ENCODE data around the gene CREB5.

Gene CREB5

DNA sequence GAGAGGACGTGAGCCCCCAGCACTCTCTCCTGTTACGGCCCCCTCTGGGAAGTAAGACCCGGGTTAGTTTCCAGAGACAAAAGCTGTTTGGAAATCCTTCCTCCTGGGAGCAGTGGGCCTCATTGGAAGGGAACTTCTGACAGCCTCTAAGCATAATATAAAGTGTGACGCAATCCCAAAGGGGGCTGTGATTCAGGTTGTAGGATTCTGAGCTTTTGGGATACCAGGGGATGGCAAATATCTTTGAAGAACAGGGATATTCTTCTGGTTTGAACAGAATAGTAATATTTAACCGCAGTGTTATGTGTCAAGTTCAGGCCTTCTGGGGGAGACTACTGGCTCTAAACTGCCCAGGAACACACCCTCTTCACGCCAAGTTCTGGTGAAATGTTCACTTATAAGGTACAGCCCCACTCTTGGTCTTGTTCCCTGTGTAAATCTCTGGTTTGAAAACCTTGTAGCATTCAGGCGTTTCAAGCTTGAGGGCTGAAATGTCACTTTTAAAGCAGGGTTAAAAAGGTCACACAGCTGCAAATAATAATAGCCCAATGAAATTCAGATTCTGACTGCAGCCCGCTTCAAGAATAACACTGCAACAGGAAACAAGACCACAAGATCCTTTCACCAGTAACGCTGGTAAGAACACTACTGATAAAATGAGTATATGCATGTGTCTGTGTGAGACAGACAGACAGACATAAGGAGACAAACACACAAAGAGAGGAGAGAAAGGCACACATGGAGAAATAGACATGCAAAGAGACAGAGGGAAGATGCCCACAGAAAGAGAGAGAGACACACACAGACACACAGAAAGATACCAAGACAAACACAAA, 69.0 kb downstream of the CREB5 start:
- DNase-seq, result no peak

DNA sequence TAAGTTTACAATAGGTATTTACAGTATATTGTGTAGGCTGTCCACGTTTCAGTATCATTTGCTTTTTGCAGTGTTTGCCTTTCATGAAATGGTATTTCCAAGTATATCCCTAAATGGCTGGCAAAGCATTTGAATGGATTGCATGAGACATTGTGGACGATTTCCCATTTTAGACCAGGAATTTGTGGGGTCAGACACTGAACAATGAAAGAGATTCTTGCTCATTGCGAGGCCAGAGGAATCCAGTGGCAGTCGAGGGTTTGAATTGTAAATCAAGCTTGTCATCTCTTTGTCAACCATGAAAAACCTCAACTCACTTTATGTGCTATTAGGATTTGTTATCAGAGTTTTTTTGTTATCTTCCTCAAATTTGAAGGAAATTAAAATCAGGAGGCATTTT, 70.8 kb downstream of the CREB5 start:
- no peak for DNase-seq

DNA sequence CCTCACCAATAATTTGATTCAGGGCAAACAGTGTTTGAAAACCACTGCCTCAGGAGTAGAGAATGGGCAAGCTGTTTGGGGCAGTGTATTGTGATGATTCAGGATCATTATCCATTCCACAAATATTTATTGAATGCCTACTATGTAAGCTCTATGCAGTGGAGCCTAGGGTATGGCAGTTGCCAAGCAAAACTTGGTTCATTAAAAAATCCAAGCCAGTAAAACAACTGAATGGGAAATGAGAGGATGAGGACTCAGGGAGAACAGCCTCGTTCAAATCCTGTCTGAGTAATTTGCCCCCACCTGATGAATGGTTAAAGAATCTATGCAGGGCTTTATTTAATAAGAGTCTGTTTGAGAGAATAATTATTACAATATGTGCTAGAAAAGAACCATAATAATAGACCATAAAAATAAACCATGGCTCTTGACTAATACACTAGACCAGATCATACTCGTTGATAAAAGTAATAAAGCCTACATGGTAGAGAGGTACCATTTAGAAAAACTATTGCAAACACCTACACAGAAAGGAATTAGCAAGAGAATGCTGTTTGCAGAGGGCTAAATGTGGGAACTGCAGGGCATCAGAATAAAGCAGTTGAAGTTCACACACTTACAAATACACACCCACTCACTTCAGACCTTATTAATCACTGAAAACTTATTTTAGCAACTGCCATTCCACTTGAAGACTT, 71.7 kb downstream of the CREB5 start:
- DNase-seq, result no peak

DNA sequence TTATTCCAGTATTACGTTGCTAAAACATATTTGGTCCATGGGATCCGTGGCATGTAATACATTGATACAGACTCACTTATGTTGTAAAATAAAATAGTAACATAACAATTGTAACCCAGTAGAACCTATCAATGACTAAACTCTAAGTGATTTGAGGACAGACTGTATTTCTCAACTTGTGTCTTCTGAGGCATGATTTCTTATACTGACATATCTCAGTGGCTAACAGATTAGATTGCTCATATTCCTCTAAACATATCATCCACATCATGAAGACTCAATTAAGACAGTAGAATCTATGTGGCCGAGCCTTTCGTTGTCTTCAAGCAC, 72.3 kb downstream of the CREB5 start:
- DNase-seq, result no peak

DNA sequence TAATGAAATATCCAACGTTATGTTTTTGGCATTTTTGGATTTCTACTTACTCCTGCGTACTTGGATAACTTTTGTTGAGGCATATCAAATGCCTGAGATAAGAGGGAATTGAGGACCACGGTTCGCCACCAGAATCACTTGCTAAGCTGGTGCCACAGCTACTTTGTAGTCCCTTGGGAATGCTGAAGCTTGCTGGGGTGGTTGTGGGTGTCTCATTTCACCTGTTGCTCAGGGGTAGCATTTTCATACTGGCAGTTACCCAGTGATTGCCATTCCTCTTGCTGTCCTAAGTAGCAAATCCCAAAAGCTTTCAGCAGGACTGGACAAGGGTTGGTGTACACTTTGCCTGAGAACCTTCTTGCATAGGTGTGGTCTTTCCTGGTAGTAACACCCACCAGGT, 75.2 kb downstream of the CREB5 start:
- DNase-seq, result no peak

DNA sequence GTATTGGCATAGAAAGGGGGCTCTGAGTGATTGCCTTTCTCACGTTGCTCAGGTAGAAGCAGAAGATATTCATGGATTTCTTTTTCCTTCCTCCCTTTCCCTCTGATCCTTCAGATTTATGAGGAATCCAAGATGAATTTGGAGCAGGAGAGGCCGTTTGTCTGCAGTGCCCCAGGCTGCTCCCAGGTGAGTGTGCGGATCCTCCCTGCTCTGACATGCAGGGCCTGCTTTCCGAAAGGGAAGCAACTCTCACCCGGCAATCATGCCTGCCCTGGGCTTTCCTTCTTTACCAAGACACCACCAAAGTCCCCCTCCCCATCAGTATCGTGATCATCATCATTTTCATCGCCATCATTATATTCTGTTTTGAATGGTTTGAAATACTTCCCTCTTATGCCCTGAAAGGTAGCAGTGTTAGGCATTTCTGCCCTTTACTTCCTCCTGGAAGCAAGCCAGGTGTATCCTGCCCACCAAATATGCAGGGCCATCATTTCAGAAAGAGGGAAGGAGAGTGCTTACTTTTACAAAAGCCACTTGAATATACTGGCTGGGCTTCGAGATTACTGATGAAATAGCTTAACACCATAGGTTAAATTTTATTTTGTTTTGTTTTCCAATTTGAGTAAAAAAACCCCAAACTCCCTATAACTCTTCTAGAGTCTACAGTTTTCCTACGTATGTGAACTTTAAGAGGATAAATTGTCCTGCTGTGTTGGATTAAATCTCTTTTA, 75.9 kb downstream of the CREB5 start:
- DNase-seq, result no peak

DNA sequence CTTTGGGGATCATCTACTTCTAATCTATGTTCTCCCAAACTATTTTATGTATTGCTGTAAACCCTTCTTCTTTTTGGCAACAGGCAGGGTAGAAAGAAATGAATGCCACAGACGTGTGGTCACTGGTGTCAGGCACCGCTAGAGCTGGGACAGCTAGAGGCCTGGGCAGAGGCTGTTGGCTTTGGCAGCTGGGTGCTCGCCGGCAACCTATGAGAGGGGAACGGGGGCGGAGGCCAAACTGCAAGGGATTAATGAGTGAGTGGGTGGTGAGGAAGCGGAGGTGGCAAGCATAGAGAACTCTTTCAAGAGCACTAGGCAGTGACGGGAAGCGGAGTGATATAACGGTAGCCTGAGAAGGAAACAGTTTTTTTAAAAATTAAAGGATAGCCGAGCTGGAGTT, 78.5 kb downstream of the CREB5 start:
- no peak for DNase-seq

DNA sequence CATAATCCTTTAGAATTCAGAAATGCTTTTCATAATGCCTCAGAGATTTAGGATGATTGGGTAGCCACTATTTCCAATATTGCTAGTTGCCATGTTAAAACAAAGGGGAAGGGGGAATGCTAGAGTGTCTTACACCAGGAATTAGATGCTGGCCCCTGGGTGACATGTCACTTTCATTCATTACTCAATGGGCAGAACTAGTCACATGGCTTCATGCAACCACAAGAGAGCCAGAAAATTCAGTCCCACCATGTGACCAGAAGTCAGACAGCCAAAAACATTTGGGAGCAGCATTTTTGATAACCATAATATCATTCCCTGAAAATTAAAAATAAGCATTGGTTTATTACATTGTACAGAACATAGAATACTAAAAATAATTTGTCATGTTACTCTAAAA, 81.2 kb downstream of the CREB5 start:
- DNase-seq, result no peak

DNA sequence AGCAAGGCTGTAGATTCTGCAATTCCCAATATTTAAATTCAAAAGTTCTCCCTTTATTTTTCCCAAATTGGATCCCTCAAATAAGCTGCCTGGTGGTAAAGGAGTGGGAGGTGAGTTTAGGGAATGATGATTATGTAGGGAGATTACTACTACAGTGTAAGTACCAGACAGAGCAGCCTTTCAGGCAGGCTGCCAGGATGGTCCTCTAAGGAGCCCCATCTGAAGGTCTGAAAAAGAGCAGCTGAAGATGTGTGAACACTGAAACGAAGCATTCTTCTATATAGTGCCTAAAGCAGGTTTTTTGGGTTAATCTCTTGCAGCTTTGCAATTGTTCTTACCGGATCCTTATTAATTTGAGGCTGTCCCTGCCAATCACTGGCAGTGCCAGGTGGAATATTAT, 84.7 kb downstream of the CREB5 start:
- no peak for DNase-seq

DNA sequence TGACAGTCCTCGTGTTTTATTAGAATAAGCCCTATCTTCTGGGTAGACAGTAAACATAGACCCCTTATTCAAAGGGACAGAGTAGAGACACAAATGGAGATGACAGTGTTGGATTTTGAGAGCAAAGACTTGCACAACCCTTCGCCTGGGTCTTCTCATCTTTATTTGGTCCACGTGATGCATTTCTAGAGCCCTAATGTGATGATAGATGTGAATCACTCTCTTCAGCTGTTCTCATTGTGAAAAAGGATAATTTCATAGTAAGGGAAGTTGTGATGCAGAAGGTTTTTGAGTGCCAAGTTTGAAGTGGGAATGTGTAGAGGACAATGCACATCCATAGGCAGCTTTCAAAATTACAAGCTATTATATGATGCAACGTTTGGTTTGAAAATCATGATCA, 86.3 kb downstream of the CREB5 start:
- no peak for DNase-seq

DNA sequence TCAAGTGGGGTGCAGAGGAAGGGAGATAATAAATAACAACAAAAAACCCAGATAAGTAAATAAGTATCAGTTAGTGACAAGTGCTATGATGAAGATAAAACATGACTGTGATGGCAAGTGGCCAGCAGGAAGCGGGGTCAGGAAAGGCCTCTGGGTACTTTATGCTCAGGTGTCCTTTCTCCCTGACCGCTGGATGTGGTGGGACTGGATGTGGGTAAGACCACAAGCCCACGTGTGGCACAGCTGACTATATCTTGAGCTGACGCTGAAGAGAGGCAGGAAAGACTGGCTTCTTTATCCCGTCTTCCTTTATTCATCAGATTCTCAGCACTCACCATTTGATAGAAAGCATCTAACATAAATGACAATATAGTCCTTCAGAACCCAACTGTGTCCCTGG, 87.8 kb downstream of the CREB5 start:
- DNase-seq, result no peak

DNA sequence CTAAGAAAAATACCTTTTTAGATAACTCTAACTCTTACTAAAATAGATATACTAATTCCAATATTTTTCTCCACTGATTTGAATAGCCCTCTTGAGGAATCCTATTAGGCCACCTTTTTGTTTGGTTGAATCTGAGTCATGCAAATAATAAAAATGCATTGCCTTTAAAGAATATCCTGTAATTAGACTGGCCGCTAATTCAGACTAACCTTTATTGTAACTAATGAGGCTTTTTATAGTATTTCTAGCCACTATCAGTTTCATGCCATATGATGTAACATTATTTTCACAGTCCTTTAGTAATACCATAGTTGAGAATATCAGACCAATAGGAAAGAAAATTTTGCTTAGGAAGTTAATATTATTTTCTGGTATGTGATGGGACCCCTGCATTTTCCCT, 90.1 kb downstream of the CREB5 start:
- DNase-seq, result no peak

DNA sequence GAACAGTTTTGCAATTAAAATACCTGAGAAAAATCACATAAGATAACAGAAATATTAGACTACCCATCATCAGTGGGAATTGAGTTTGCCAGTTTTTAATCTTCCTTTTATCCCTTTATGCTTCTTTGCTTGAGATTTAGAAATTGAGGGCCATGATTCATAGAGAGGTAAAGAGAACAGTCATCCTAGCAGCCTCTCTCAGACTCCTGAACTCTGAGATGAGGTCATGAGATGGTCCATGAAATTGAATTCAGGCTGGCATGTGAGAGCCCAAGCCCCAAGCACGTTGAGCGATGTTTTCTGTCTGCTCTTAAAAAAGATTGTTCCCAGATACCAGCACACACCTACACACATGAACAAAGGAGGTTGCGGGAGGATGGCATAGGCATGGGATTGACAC, 91.1 kb downstream of the CREB5 start:
- no peak for DNase-seq

DNA sequence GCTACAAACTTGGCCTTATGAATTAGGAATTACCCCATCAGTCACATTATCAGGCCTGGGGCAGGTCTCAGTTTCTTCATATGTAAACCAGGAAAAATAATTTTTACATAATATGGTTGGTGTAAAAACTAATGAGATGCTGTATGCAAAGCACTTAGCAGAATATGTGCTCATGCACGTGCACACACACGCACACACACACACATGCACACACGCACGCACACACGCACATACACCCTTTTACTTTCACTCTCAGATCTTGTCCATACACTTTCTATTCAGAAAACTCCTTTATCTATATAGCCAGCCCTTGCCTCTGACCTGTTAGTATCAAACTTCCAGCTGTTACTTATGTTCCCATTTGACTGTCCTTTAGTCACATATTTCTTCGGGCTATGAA, 92.7 kb downstream of the CREB5 start:
- DNase-seq, result no peak

DNA sequence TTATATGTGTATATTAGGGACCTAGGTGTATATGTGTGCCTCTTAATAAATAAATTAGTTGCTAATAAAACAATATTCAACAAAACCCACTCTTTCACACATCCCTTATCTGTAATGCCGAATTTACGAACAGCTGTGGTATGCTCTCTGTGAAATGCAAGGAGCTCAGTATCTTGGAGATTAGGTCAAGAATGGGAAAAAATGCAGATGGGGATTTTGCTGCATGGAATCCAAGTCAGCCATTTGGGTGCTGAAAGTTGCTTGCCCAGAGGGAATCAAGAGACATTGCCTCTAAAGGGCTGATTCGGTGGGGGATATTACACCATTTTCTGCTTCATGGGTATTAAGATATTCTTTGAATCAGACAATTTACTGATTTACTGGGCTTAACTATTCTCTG, 93.5 kb downstream of the CREB5 start:
- no peak for DNase-seq

DNA sequence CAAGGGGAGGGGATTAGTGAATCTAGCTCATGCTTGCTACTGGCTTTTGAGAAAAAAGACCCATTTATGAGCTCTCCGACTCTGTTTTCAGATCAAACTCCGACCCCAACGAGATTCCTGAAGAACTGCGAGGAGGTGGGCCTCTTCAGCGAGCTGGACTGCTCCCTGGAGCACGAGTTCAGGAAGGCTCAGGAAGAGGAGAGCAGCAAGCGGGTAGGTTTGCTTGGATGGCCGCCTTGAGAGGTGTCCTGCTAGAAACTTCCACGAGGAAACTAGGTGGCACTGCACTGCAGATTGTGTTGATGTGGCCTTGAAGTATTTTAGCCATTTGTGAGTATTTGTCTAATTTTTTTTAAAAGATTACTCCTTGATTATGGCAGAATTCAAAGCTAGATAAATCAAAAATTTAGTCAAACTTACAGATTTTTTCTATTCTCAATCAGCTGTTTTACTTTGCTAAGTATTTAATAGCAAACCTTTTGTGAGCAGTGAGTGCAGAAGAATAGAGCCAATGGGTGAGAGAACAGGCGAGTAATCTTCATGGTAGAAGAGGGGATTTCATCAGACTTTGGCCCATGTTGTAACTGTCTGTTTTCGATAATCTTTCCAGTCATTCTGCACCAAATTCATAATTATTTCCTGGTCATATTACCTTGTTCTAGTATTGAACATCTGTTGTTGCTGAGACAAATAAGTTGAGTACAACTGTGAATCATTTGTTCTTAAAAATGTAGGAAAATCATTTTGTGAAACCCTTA, 95.4 kb downstream of the CREB5 start:
- DNase-seq, result no peak

DNA sequence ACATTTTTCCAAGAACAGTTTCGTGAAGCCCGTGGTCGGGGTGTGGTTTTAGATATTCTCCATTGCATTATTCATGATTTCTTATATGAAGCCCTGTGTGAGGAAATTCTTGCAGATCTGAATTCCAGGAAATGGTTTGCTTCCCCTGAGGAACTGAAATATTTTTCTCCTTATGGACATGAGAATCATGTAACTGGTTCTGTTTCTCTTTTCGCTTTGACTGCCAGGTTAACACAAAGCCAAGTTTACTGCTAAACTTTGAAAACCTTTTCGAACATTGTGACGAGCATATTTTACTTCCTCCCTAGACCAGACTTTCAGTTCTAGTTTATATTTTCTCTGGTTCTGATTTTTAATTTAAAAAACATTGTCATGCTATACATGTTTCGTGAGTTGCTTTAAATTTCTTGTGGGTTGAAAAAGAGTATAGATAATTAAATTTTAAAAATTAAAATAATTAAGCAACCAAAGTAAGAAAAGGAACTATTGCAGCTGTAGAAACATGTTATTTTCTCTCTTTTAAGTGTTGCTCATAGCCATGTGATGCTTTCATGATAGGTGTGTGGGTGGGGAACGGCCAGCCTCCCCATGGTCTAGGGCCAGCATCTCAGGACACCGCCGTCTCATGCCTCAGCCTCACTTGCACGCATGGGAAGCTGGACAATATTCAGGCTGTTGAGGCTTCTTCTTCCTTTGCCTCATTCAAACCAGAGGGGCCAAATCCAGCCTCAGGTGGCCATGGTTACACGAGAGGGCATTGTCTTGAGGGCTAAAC, 97.1 kb downstream of the CREB5 start:
- DNase-seq, result no peak

DNA sequence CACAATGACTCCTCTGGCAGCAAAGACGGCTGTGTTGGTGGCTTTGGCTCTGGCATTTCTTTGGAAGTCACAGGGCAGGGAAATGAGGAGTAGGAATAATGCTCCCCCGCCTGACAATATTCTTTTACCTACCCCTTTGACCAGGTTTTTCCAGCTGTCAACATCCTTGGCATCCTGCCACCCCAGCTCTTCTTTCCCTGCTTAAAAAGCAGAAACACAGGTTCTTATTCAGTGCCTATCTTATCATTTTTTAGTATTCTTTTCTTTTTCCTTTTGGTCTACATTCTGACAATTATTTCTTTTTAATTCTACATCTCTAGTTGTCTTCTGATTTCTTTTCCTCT, 97.7 kb downstream of the CREB5 start:
- DNase-seq, result no peak

DNA sequence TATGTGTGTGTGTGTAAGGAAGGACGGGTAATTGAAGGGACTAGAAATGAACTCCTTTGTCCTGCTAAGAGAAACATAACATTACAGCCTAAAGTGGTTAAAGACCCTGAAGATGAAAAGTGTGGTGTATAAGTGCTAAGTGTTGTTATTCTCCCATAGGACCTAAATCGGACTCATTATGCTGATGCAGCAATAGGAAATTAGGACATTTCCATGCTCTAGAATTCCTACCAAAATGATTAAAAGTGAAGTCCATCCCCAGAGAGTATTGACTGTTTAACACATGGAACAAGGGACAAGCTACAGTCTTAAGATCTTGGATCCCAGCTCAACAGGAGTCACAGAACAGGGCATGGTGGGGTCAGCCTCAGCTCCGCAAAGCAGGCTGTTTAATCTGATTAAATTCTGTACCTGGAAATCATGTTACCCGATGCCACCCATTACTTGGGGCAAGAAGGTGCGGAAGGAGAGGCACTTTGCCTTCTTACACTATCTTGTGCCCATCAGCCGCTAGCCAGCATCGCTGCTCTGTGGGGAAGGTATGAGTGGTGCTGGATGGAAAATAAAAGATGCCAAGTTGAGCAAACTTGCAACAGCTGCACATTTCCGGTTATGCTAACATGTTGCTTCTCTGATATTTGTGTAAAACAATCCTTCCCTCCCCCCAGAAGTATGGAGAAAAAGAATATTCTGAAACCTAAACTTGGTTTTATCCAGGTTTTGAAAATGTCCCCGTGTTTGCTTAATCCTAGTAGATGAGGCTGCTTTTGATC, 100.5 kb downstream of the CREB5 start:
- no peak for DNase-seq

DNA sequence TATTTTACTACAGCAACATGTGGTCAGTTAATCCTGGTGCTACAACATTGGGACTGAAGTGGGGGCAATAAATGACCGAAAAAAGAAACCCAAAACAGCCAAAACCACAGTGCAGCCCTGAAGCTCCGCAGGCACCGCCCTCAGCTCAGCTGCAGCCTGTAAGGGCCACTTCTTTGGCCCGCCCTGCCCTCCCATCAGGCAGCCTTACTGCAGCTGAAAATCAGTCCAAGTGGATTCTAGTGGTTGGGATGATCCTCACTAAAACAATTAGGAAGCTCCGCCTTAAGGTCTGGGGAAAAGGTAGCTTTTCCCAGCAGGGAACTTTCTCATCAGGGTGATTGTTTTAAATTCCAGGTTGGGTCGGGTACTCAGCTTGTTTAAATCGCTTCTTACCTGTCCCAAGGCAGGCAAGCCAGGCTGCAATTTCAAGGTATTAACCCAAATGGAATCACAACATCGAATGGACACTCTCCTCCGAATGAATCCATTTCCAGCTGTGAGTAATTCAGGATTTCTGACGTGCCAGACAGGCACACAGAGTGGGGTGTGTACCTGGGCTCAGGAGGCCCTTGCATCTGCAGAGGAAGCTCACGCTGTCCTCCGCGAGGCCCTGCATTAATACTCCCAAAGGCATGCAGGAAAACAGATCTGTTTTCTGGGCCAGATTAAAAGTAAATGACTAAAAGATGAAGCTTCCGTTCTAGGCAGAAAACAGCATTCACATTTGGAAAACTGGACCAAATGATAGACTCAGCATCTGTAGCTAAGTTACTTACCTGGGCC, 104.3 kb downstream of the CREB5 start:
- DNase-seq, result no peak

DNA sequence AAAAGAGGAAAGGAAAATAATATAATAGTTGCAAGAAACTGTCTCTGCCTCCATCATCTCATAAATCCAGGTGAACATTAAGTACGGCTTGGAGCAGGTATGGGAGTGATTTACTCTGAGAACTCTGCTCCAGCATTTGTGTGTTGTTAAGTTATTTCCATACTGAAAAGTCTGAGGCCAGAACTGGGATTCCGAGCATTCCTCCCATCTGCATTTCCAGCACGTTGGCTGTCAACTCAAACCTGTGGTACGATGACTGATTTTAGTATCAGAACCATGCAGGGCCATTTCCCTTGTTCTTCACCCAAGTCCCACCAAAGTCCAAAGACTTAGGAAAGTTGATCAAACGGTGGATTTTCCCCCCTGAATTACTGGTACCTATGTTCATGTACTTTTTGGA, 104.9 kb downstream of the CREB5 start:
- DNase-seq, result no peak

Data from NCI-H1436 (cell line).